NCI-H1436 treated with DMSO at 0.1 percent for 48 hours (cell line): Measurements from ENCODE around the gene CCDC15.
"Not testable (repeated sequence)": the region's sequence is repeated elsewhere in the genome, so short reads cannot be mapped to it uniquely, and the experiment has no call there.

Experiments
- DNase-seq: peaks from one replicate; lab custom pipeline; 2025; lab: John Stamatoyannopoulos, UW

The CCDC15 gene

GRCh38 chr11:125001079-125001778 lies 47.2 kb downstream of the CCDC15 start:
- DNase-seq = no peak

DNA sequence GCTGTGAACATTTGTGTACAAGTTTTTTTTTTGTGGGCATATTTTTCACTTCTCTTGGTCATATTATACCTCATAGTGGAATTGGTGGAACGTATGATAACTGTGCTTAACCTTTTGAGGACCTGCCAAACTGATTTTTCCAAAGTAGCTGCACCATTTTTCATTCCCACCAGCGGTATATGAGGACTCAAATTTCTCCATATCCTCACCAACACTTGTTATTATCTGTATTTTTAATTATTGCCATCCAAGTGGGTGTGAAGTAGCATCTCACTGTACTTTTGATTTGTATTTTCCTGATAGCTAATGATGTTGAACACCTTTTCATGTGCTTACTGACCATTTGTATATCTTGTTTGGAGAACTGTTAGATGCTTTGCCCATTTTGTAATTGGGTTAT lies 47.8 kb downstream of the CCDC15 start:
- DNase-seq = no peak

DNA sequence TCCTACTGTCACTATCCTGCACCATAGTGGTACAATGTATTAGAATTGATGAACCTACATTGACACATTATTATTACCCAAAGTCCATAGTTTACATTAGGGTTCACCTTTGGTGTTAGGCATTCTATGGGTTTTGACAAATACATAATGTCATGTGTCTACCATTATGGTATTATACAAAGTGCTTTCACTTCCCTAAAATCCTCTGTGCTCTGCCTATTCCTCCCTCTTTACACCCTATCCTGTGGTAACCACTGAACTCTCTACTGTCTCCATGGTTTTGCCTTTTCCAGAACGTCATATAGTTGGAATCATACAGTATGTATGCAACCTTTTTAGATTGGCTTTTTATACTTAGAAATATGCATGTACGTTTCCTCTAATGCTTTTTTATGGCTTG lies 51.5 kb downstream of the CCDC15 start:
- DNase-seq = no peak

- no peak for DNase-seq
Measured at GRCh38 chr11:125016413-125016812, 62.4 kb downstream of the CCDC15 start.

DNA sequence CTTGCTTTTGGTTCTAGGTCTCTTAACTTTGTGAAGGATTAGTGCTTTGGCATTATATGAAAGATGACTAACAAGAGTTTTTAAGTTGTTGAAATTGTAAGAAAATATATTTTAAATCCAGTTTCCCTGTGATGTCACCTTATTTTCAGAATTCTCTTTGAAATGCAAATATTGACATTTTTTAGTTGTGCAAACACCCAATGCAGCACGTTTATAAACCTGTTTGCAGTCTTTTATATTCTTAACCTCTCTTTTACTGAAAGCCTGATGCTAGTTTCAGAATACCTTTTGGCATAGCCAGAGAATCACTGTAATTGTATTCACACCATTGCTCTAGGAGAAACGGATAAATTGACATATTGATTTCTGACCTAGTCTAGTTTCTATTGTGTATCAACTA lies 66.3 kb downstream of the CCDC15 start:
- no peak for DNase-seq

GRCh38 chr11:125022551-125022950 lies 68.5 kb downstream of the CCDC15 start:
- DNase-seq = no peak

- no peak for DNase-seq
Measured at GRCh38 chr11:125025968-125026367, 72.0 kb downstream of the CCDC15 start.

DNA sequence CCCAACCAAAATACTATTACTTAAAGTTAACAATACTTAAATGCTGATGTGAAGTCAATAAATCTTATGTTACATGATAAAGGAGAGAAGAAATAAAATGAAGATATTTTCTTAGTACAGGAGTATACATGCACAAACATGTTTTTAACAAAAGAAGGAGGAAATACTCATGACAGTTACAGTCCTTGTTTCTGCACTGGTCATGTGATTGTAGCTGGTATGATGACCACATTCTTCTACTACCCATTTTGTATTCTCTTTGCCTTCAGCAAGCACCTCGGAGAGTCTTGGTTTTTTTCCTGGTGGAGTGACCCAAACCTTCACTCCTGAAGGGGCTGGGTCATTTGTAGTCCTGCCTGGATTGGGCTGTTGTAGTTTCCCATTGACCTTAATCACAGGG lies 75.4 kb downstream of the CCDC15 start:
- not testable (repeated sequence) for DNase-seq

GRCh38 chr11:125036933-125037332 lies 82.9 kb downstream of the CCDC15 start:
- no peak for DNase-seq

DNA sequence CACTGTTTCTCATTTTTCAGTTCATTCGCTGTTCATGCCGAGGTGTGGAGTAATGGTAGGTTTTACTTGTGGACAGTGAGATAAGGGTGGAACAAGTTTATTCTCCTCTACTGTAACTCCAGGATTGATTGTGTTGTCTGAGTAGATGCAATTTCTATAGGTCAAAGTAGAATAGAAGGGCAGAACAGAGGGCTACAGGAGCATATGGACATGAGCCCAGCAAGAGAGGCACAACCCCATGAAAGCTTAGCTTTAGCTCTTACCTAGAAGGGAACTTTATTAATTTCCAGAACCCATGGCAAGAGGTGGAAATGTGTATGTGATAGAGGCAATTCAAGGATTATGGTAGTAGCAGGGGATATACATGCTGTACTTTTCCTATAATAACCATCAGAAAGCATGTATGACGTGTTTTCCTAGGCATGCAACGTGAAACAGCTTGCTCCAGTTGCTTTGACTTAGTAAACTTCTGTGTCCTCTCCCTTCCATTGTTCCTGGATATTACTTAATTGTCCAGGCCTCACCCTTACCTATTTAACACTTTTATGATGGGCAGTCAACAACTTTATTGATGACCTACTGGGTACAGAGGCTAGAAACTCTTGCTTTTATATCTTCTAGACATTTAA lies 95.3 kb downstream of the CCDC15 start:
- no peak for DNase-seq

- DNase-seq = no peak
Measured at GRCh38 chr11:125052047-125052446, 98.0 kb downstream of the CCDC15 start.

DNA sequence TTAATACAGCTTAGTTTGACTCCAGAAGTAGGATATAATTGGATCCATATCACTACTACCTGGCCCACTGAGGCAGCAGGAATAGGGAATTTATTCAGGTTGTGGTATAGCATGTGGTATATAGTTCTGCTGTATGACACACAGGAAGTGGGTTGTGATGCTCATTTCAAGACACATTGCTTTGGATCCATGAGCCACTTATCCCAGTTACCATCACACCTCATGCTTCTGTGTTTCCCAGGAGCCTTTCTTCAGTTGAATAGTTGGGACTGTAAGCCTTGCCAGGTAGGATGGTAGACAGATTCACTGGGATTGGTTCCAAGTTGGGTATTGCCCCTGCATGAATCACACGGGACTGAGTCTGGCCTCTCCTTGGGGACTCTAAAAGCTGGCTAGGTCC lies 99.2 kb downstream of the CCDC15 start:
- DNase-seq = no peak

DNA sequence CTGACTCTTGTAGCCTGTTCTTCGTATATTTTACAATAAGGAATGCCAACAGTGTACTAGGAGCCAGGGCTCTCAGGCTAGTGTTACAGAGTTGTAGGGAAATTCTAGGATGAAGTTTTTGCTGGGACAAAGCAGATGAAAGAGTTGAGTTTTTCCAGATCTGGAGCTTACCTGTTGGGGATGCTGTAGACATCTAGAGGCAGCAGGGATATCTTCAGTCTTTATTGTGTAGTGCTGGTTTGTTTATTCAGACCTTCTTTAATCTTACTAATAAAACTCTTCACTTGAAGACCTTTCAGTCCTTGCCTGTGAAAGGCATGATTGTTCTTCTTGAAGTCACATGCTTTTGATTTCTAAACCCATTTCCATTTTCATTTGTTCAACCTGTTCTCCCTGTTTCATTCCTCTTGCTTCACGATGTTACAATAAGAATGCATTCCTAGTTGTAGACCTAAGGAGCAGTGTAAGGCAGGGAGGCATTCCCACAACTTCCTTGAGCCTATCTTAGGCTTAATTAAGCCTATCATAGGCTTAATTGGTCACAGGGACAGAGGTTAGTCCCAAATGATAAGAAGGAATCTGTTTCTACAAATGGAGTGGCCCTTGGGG lies 101.2 kb downstream of the CCDC15 start:
- no peak for DNase-seq

GRCh38 chr11:125056111-125056510 lies 102.1 kb downstream of the CCDC15 start:
- DNase-seq = not testable (repeated sequence)

GRCh38 chr11:125056931-125057692 lies 103.1 kb downstream of the CCDC15 start:
- no peak for DNase-seq

DNA sequence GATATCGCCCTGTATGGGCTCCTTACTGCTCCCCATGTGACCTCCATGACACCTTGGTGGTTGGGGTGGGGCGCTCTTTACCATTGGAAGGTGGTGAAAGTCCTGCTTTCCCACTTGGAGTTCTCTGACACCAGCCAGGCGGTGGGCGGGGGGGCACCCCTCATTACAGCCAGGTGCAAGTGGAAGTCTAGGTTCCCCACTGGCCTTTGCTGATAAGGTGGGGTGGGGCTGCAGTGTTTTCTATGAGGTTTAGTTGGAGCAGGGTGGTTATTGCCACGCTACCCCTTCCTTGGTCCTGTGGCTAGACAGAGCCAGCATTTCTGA lies 103.7 kb downstream of the CCDC15 start:
- no peak for DNase-seq

- no peak for DNase-seq
Measured at GRCh38 chr11:125061281-125061680, 107.3 kb downstream of the CCDC15 start.

DNA sequence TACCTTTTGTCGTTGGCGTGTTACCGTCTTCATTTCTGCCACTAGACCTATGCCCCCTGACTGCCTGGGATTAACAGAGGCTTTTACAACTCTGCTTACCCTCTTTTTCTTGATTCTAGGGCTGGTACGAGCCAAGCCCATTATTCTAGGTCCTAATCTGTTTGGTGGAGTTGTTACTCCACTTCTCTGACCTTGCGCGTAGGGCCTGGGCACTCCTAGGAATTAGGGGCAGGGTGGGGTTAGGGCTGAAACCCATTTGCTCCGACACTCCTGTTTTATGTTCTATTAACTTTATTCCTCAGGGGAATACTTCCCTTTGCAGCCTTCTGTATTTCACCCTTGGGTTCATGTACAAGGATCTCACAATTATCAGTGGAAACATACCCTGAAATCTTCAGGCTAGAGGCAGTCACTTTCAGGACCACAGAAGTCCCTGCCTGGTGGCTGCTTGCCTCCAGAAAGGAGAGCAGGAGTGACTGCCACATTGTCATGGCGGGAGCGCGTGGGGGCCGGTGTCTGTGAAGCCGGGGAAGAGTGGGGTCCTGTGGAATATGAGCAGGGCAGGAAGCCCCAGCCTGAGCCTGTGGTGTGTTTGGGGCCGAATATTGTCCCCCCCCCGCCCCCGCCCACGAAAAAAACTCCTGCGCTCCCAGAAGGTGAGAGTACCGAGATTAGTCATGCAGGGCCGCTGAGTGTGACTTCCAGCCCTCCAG lies 108.4 kb downstream of the CCDC15 start:
- no peak for DNase-seq

GRCh38 chr11:125062931-125063428 lies 109.0 kb downstream of the CCDC15 start, which contains the start of gene SLC37A2:
SLC37A2 (plus strand) TSS chr11:125063305; CDS start chr11:125063368, 63 bp downstream.
- no peak for DNase-seq

- no peak for DNase-seq
Measured at GRCh38 chr11:125063429-125064043, 109.5 kb downstream of the CCDC15 start.

DNA sequence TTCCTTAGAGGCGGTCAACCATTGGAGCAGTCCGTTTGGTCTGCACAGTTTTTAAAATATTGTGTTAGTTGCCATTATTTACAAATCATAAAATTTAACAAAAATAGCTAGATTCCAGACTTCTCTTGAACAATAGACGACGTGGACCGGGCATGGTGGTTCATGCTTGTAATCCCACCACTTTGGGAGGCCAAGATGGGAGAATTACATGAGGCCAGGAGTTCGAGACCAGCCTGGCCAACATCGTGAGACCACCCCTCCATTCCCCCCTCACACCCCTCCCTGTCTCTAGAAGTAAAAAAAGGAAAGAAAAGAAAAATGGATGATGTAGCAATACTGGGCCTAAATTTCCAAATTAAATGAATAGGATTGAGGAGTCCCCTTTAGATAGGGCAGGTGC lies 110.1 kb downstream of the CCDC15 start:
- DNase-seq = no peak
